GM23248 (cell line): ENCODE measurements around the gene CDR2L.

Experiments
- EZH2 ChIP-seq: fragments of 200-600 bp; sonication (generic); IDR thresholded peaks from 2 replicates; pipeline ENCODE4 v1.6.1; 2018; ENCODE audit warnings: antibody characterized with exemption, mild to moderate bottlenecking; ENCODE audit not compliant: insufficient read depth, poor library complexity, severe bottlenecking
- EZH2phosphoT487 ChIP-seq: fragments of 200-600 bp; sonication (generic); IDR thresholded peaks from 2 replicates; pipeline ENCODE4 v1.6.1; 2018; ENCODE audit warnings: antibody characterized with exemption, moderate library complexity, mild to moderate bottlenecking, low read depth; ENCODE audit not compliant: insufficient read depth

GRCh38 chr17:75009139-75009724 lies 21.8 kb downstream of the CDR2L start:
- no peak for TF ChIP-seq EZH2
- no peak for TF ChIP-seq EZH2phosphoT487
